Thymus (tissue), 11 donors: Measurements from ENCODE around the gene AMDHD1. TPM values are rescaled to one million over a fixed set of nuclear protein-coding genes. Genes with fewer than 3 reads are reported as not detected.
A peak's percentile ranks its signal among the peaks of the same experiment; 100 is the strongest.

Experiments
- DNase-seq, 9 donors: peaks; one replicate each; pipeline ENCODE4 v3.0.0-alpha.2; 2013; ENCODE audit warnings: low spot score in 9 of 9, low read depth in 6 of 9, missing footprints in 1 of 9
- H3K27ac ChIP-seq, 2 donors: one replicate each; pipeline ENCODE4 v1.5.1; 2013; ENCODE audit warnings: control low read depth in 1 of 2, low read depth in 1 of 2, low read length in 1 of 2, mild to moderate bottlenecking in 1 of 2, moderate library complexity in 1 of 2
- H3K27me3 ChIP-seq, 2 donors: one replicate each; pipeline ENCODE4 v1.5.1; 2013; ENCODE audit warnings: low read length in 1 of 2; ENCODE audit not compliant: control insufficient read depth in 2 of 2, insufficient read depth in 1 of 2
- H3K36me3 ChIP-seq, 2 donors: one replicate each; pipeline ENCODE4 v1.5.1; 2013; ENCODE audit warnings: low read length in 1 of 2, mild to moderate bottlenecking in 1 of 2, moderate library complexity in 1 of 2; ENCODE audit not compliant: control insufficient read depth in 2 of 2, insufficient read depth in 2 of 2
- H3K4me1 ChIP-seq, 2 donors: one replicate each; pipeline ENCODE4 v1.5.1; 2013; ENCODE audit warnings: low read length in 2 of 2; ENCODE audit not compliant: control insufficient read depth in 2 of 2, insufficient read depth in 2 of 2
- H3K4me3 ChIP-seq, 2 donors: one replicate each; pipeline ENCODE4 v1.5.1; 2013; ENCODE audit warnings: low read length in 2 of 2, control low read depth in 1 of 2, mild to moderate bottlenecking in 1 of 2
- H3K9me3 ChIP-seq, 2 donors: one replicate each; pipeline ENCODE4 v1.5.1; 2013; ENCODE audit warnings: low read length in 1 of 2, mild to moderate bottlenecking in 1 of 2; ENCODE audit not compliant: control insufficient read depth in 2 of 2, insufficient read depth in 1 of 2
- WGBS: extraction: QIAGEN DNeasy Blood & Tissue Kit; methylation state at CpG from one replicate; pipeline ENCODE4 v1.1.7; 2013; 5-methylcytosine and 5-hydroxymethylcytosine counted together
- polyA plus RNA-seq: library from polyadenylated mRNA; stranded (reverse); fragments of 200-250 nt; gene quantifications from one replicate; pipeline ENCODE4 v1.2.3, GENCODE V29; 2013
- total RNA-seq: library from RNA; stranded (reverse); fragments of 120-200 nt; gene quantifications from one replicate; pipeline ENCODE4 v1.2.4, GENCODE V29; 2013
- donor health status: healthy.

AMDHD1 gene
- total and polyA plus RNA-seq, 2 donors: 0.52 to 2.2 TPM

DNA sequence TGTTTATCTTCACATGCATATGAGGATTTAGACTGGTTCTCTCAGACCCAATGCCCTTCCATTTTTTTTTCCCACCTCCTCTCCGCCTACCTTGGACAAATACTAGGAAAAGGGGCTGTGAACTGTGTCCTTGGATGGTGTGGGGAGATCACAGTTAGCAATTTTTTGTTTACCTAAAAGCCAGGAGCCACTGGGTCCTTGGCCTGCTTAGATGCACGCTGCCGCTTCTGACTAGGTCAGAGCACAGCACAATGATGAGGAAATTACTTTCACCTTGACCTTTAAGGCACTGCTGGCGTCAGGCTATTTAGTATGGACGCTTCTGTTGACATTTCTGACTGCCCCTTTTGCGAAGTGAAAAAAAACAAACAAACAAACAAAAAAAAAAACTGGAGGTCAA lies 2.6 kb upstream of the AMDHD1 start:
- no peak overlapping the region for H3K27ac ChIP-seq
- H3K36me3 ChIP-seq: no peaks in the 10 kb centered on the region
- H3K27me3 ChIP-seq: peaks cover 0 to 10% of the 10 kb centered on the region in 2 donors
- no peak overlapping the region for H3K4me3 ChIP-seq
- no peaks in the 10 kb centered on the region for H3K9me3 ChIP-seq
- no peak for DNase-seq
- WGBS: 88% methylated on average over 6 of the region's 6 CpGs
- H3K4me1 ChIP-seq: peaks cover 0 to 8% of the 10 kb centered on the region in 2 donors

- DNase-seq: peak in 2 of 9 donors; percentile 12 to 37
- Histone ChIP-seq H3K4me3 (peak overlapping the region; percentile 74 to 88), H3K4me1 (peaks cover 0 to 8% of the 10 kb centered on the region in 2 donors), H3K9me3 (no peaks in the 10 kb centered on the region), H3K27ac (peak overlapping the region in 1 of 2 donors; percentile 50), H3K27me3 (peaks cover 0 to 11% of the 10 kb centered on the region in 2 donors), H3K36me3 (no peaks in the 10 kb centered on the region)
- WGBS: 12% methylated on average over 13 of the region's 13 CpGs
Observed at GRCh38 chr12:95942101-95942523, 1.0 kb upstream of the AMDHD1 start.

GRCh38 chr12:95942524-95943329 lies 404 bp upstream of the AMDHD1 start, which contains the start of gene CCDC38:
Gene CCDC38, minus strand, starts transcription at chr12:95942614. Its CDS starts 6,105 bp downstream, at chr12:95936509.
- Histone ChIP-seq H3K4me3 (peak within 1 kb of the TSS; percentile 74 to 88), H3K27ac (peak within 1 kb of the TSS; percentile 36 to 53), H3K36me3 (no peaks in the 10 kb centered on the region), H3K27me3 (peaks cover 0 to 11% of the 10 kb centered on the region in 2 donors), H3K4me1 (peaks cover 0 to 8% of the 10 kb centered on the region in 2 donors), H3K9me3 (no peaks in the 10 kb centered on the region)
- peak; percentile 72 to 94 (median 84) for DNase-seq
- under 1% methylated on average over 51 of the region's 51 CpGs for WGBS

GRCh38 chr12:95944108-95944704 lies 1.1 kb downstream of the AMDHD1 start:
- Histone ChIP-seq H3K27me3 (peaks cover 0 to 11% of the 10 kb centered on the region in 2 donors), H3K27ac (no peak overlapping the region), H3K36me3 (no peaks in the 10 kb centered on the region), H3K4me1 (peaks cover 0 to 8% of the 10 kb centered on the region in 2 donors), H3K9me3 (no peaks in the 10 kb centered on the region), H3K4me3 (no peak overlapping the region)
- 96% methylated on average over 10 of the region's 10 CpGs for WGBS
- DNase-seq: no peak

- H3K27ac ChIP-seq: no peak overlapping the region
- DNase-seq: no peak
- no peaks in the 10 kb centered on the region for H3K9me3 ChIP-seq
- H3K4me3 ChIP-seq: no peak overlapping the region
- no peaks in the 10 kb centered on the region for H3K36me3 ChIP-seq
- H3K4me1 ChIP-seq: no peaks in the 10 kb centered on the region
- H3K27me3 ChIP-seq: peaks cover 0 to 7% of the 10 kb centered on the region in 2 donors
- 95% methylated on average over 4 of the region's 4 CpGs for WGBS
Observed at GRCh38 chr12:95949477-95950206, 6.5 kb downstream of the AMDHD1 start.

DNA sequence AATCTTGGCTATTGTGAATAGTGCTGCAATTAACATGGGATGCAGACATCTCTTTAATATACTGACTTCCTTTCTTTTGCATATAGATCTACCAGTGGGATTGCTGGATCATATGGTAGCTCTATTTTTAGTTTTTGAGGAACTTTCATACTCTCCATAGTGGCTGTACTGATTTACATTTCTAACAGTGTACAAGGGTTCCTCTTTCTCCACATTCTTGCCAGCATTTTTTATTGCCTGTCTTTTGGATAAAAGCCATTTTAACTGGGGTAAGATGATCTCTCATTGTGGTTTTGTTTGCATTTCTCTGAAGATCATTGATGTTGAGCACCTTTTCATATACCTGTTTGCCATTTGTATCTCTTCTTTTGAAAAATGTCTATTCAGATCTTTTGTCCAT lies 8.4 kb downstream of the AMDHD1 start:
- Histone ChIP-seq H3K27me3 (peaks cover 0 to 4% of the 10 kb centered on the region in 2 donors), H3K4me3 (no peak overlapping the region), H3K9me3 (no peaks in the 10 kb centered on the region), H3K36me3 (no peaks in the 10 kb centered on the region), H3K4me1 (no peaks in the 10 kb centered on the region), H3K27ac (no peak overlapping the region)
- no peak for DNase-seq

DNA sequence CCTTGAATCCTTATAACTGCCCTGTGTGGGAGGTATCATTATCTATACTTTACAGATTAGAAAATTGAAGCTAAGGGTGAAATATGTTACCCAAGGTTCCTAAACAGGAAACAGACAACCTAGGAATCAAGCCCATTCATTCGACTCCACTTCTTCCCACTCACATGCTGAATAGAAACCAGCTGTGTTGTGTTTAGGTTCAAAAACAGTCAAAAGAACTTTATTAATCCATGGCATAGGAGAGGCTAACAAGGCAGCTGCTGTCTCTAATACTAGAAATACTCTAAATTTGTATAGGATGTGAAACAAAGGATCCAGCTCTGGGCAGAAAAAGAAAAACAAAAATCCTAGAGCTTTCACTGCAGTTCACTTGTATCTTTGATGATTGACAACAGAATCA lies 9.9 kb downstream of the AMDHD1 start:
- Histone ChIP-seq H3K4me1 (no peaks in the 10 kb centered on the region), H3K27ac (no peak overlapping the region), H3K9me3 (no peaks in the 10 kb centered on the region), H3K36me3 (no peaks in the 10 kb centered on the region), H3K4me3 (no peak overlapping the region), H3K27me3 (peaks cover 0 to 4% of the 10 kb centered on the region in 2 donors)
- no peak for DNase-seq
- WGBS: 84% methylated on average over 1 of the region's 1 CpG

GRCh38 chr12:95955549-95956159 lies 12.5 kb downstream of the AMDHD1 start:
- no peaks in the 10 kb centered on the region for H3K27me3 ChIP-seq
- H3K4me3 ChIP-seq: no peak overlapping the region
- DNase-seq: no peak
- WGBS: 97% methylated on average over 7 of the region's 7 CpGs
- H3K9me3 ChIP-seq: no peaks in the 10 kb centered on the region
- H3K27ac ChIP-seq: no peak overlapping the region
- no peaks in the 10 kb centered on the region for H3K4me1 ChIP-seq
- H3K36me3 ChIP-seq: no peaks in the 10 kb centered on the region
